ENCODE results near the gene PAFAH2.

Gene PAFAH2

DNA sequence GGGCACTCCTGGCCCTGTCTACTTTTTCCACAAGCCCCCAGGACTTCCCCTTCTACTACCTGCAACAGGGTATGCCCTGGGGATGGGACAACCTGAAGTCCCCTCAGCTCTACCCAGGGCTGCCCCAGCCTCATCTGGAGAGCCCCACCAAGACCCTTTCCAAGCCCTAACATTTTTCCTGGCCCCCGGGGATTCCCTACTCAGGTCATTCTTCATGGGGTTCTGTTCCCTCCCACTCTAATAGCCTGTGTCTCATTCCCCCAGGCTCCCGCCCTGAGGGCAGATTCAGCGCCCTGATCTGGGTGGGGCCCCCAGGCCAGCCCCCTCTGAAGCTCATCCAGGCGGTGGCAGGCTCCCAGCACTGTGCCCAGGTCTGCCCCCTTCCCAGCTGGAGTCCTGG lies 33.3 kb upstream of the PAFAH2 start:
- DNase-seq (ENCODE audit: low read depth in 3 of 3): no peak

DNA sequence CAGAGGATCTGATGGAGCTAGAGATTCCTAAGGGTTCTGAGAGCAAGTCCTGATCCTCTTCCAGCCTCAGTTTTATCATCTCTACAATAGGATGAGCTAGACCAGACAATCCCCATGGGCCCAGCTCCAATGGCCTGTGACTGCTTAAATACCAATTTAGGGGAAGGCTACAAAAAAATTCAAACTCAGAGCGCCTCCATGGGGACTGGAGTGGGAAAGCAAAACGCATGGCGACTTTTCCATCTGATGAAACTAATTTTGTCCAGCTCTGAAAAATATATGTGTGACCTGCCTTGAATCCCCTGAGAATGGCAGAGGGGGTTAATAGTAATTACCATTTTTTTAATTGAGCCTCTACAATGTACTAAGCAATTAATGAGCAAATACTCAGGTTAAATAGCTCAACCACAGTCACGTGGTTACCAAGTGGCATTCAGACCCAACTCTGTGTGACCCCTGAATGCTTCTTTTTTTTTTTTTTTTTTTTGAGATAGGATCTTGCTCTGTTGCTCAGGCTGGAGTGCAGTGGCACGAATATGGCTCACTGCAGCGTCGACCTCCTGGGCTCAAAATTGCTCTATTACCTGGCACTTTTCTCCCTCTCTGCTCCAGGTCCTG lies 32.1 kb upstream of the PAFAH2 start:
- DNase-seq (ENCODE audit: low read depth in 3 of 3): no peak

GRCh38 chr1:26029054-26029863 lies 31.4 kb upstream of the PAFAH2 start:
- DNase-seq (ENCODE audit: low read depth in 3 of 3): no peak

- no peak for DNase-seq (ENCODE audit: low read depth in 3 of 3)
Measured at GRCh38 chr1:26028490-26028980, 30.7 kb upstream of the PAFAH2 start.

DNA sequence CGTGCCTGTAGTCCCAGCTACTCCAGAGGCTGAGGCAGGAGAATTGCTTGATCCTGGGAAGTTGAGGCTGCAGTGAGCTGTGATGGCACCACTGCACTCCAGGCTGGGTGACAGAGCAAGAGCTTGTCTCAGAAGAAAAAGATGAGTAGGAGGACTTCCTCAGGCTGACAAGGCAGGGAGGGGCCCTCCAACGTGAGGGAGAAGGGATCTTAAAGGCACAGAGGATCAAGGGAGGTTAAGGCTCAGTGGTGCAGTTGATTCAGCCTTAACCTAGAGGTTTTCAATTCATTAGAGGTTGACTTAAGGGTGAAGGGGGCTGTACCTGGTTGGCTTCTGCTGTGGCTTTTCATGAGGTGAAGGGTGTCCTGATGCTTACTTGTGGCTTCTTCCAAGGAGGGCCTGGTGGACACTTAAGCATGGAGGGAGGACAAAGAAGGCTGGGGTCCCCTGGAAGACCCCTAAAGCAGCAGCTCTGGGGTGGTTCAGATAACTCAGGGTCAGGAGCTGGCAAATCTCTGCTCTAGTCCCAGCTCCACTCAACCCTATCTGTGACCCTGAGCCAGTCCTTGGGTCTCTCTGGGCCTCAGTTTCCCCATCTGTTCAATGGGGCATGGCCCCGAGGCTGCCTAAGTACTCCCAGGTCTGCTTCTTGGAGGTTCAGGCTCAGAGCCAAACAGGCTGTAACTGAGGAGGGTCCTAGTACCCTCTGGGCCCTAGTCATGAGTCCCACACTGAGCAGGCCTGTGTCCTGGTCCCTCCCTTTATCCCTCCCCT lies 30.0 kb upstream of the PAFAH2 start:
- no peak for DNase-seq (ENCODE audit: low read depth in 3 of 3)

DNA sequence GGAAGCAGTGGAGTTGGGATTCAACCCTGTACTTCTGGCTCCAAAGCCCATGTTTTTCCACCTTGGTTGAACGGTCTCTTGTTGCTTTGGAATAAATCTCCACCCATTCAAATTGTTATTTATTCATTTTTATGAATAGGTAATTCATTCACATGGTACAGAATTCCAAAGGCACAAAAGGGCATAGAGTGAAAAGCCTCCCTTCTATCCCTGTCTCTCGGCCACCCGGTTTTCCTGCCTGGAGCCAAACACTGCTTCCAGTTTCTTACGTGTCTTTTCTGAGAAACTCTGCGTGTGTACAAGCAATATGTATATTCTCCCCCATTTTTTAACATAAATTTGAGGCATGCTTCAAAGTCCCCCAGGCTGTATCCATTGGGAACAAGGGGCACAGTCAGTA lies 27.7 kb upstream of the PAFAH2 start:
- DNase-seq (ENCODE audit: low read depth in 3 of 3): no peak

DNA sequence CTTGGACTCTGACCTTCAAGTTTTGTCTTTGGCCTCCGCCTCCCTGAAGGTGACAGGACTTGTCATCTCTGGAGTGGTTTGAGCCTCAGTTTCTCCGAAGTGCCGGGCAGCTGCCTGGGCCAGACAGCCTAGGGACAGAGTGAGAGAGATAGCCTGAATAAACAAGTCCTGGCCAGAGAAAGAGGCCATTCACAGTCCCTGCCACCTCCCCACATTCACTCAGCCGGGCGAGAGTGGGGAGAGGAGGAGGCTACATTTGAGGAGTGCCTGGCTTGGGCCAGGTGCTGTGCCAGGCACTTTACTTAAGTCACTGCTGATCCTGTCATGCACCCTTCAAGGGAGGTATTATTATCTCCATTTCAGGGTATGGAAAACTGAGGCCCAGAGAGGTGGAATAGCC lies 27.2 kb upstream of the PAFAH2 start:
- no peak for DNase-seq (ENCODE audit: low read depth in 3 of 3)

GRCh38 chr1:26023826-26024225 lies 26.0 kb upstream of the PAFAH2 start:
- no peak for DNase-seq (ENCODE audit: low read depth in 3 of 3)

GRCh38 chr1:26023009-26023408 lies 25.1 kb upstream of the PAFAH2 start:
- DNase-seq (ENCODE audit: low read depth in 3 of 3): no peak

DNA sequence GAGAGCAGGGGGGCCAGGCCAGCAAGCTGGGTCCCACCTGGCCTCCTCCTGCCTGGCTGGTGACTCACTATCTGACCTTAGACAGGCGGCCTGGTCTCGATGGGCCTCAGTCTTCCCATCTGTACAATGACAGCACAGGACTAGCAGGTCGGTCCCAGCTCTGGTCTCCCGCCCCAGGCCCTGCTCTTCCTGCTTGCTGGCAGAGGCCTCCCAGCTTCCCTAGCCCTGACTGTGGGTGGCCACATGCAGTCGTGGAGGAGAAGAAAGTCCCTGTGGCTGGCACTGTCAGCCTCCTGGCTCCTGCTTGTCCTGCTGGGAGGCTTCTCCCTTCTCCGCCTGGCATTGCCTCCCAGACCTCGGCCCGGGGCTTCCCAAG lies 24.5 kb upstream of the PAFAH2 start:
- DNase-seq (ENCODE audit: low read depth in 3 of 3): no peak

- no peak for DNase-seq (ENCODE audit: low read depth in 3 of 3)
Measured at GRCh38 chr1:26021647-26022403, 24.0 kb upstream of the PAFAH2 start, which contains the start of gene EXTL1. TSS of gene EXTL1 (plus strand) at chr1:26021775. CDS start at chr1:26022647, 872 bp downstream.

- no peak for DNase-seq (ENCODE audit: low read depth in 3 of 3)
Measured at GRCh38 chr1:26020941-26021646, 23.2 kb upstream of the PAFAH2 start.

- DNase-seq (ENCODE audit: low read depth in 3 of 3): no peak
Measured at GRCh38 chr1:26020330-26020768, 22.5 kb upstream of the PAFAH2 start.

DNA sequence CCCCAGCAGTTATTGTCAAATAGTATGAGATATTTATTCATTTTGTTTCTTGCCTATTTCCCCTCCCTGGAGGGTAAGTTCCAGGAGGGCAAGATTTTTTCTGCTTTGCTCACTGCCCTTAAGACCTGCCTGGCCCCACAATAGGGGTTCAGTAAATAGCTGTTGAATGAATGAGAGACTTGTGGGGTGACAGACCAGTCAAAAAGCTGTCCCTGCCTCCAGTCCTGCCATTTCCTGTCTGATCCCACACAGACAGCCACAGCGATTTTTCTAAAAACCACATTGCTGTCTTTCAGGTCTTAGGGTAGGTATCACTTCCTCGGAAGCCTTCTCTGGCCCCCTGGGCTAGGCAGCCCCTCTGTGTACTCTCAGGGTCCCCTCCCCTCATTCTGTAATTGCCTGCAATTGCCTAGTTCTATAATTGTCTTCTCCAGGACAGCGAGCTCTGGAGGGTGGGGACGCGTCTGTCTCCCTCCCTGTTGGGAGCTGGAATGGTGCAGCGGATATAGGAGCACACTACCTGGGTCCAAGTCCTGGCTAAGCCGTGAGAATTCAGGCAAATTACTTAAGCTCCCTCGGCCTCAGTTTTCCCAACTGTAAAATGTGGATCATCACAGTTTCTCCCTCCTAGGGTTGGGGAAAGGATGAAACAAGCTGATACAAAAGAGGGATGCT lies 21.9 kb upstream of the PAFAH2 start:
- no peak for DNase-seq (ENCODE audit: low read depth in 3 of 3)

DNA sequence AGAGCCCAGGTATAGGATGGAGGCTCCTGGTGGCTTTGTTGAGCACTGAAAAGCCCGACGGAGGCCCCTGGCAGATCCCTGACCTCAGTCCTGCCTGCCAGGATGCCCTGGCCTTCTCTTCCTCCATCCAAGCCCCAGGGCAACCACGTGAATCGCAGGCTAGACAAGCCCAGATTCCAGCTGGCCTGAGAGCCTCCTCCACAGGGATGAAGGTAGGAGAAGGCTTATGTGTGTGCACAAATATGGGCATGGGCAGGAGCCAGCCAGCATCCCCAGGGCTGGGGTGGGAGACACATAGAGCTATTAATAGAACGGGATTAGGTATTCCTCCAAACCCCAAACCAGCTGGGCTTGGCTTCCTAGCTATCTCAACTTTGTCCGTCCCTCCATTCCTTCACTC lies 19.7 kb upstream of the PAFAH2 start:
- no peak for DNase-seq (ENCODE audit: low read depth in 3 of 3)

- no peak for DNase-seq (ENCODE audit: low read depth in 3 of 3)
Measured at GRCh38 chr1:26016953-26017545, 19.2 kb upstream of the PAFAH2 start.

GRCh38 chr1:26016258-26016952 lies 18.5 kb upstream of the PAFAH2 start:
- DNase-seq (ENCODE audit: low read depth in 3 of 3): no peak

DNA sequence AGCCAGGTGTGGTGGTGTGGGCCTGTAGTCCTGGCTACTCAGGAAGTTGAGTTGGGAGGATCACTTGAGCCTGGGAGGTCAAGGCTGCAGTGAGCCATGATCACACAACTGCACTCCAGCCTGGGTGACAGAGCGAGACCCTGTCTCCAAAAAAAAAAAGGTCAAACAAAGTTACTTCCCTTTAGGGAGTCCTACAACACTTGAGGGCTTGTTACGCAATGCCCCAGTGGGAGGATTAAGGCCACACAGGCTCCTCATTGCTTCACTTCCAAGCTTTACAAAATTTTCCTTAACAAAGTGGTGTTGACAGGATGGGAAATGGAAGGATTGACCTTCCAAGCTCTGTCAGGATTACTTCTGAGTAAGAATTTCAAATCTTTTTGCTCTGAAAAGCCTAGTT lies 17.5 kb upstream of the PAFAH2 start:
- DNase-seq (ENCODE audit: low read depth in 3 of 3): no peak

- no peak for DNase-seq (ENCODE audit: low read depth in 3 of 3)
Measured at GRCh38 chr1:26014179-26014578, 16.3 kb upstream of the PAFAH2 start.
